HEK293 (cell line): ENCODE measurements around the gene PKLR.

ENCODE experiments used
- CTCF ChIA-PET: fragments of 350-600 bp; formaldehyde crosslinking; extraction: SDS; loops from one replicate; lab custom pipeline; 2021; ENCODE audit warnings: antibody characterized with exemption; lab: Yijun Ruan, JAX
- POLR2A ChIA-PET: fragments of 300-600 bp; formaldehyde crosslinking; extraction: SDS; loops from one replicate; lab custom pipeline; 2020; ENCODE audit warnings: antibody characterized with exemption, inconsistent platforms; lab: Yijun Ruan, JAX
- H3K27ac ChIP-seq: fragments of 200-500 bp; sonication (Bioruptor generic); 2 replicates; pipeline ENCODE4 v1.5.1; 2014; ENCODE audit warnings: low read depth, low read length, control low read depth, inconsistent platforms; ENCODE audit errors: extremely low read depth
- H3K36me3 ChIP-seq, 2 experiments: fragments of 200-500 bp in 1 of 2; sonication (Bioruptor generic) in 1 of 2; 1 replicate in 1 of 2; 2 replicates in 1 of 2; pipeline ENCODE4 v1.5.1; 2014 to 2017; ENCODE audit warnings: inconsistent platforms in 2 of 2, low read length in 2 of 2; ENCODE audit not compliant: control insufficient read depth in 2 of 2, insufficient read depth in 1 of 2
- H3K4me1 ChIP-seq: fragments of 200-500 bp; sonication (Bioruptor generic); 2 replicates; pipeline ENCODE4 v1.5.1; 2014; ENCODE audit warnings: mild to moderate bottlenecking, low read length, inconsistent platforms; ENCODE audit not compliant: control insufficient read depth, insufficient read depth
- H3K4me3 ChIP-seq: 2 replicates; pipeline ENCODE4 v1.5.1; 2011; ENCODE audit warnings: low read depth, mild to moderate bottlenecking, control low read depth, low read length, moderate library complexity
- H3K9me3 ChIP-seq: fragments of 200-500 bp; sonication (Bioruptor generic); 2 replicates; pipeline ENCODE4 v1.5.1; 2014; ENCODE audit warnings: low read depth, low read length, inconsistent platforms; ENCODE audit not compliant: control insufficient read depth, insufficient read depth
- EGR2 ChIP-seq: fragments of 450-650 bp; formaldehyde crosslinking; IDR thresholded peaks from 2 replicates; pipeline ENCODE4 v1.5.1; 2016; ENCODE audit warnings: low read depth, missing biosample characterization, missing genetic modification characterization
- GLIS1 ChIP-seq: fragments of 450-650 bp; formaldehyde crosslinking; IDR thresholded peaks from 2 replicates; pipeline ENCODE4 v1.5.1; 2016; ENCODE audit warnings: missing biosample characterization, missing genetic modification characterization
- HOXC10 ChIP-seq: sonication (generic); formaldehyde crosslinking; IDR thresholded peaks from 2 replicates; pipeline ENCODE4 v1.8.1; 2023; ENCODE audit warnings: mild to moderate bottlenecking, missing genetic modification reagents
- KLF7 ChIP-seq: fragments of 450-650 bp; formaldehyde crosslinking; IDR thresholded peaks from 2 replicates; pipeline ENCODE4 v1.5.1; 2016; ENCODE audit warnings: missing biosample characterization, missing genetic modification characterization, borderline replicate concordance
- TRIM28 ChIP-seq: IDR thresholded peaks from 2 replicates; pipeline ENCODE4 v1.6.1; 2011; ENCODE audit warnings: low read length, control low read depth, borderline replicate concordance
- ZFP3 ChIP-seq: fragments of 450-650 bp; formaldehyde crosslinking; IDR thresholded peaks from 2 replicates; pipeline ENCODE4 v1.5.1; 2016; ENCODE audit warnings: low read depth, missing biosample characterization, missing genetic modification characterization
- ZNF112 ChIP-seq: fragments of 450-650 bp; formaldehyde crosslinking; IDR thresholded peaks from 2 replicates; pipeline ENCODE4 v1.5.0; 2017; ENCODE audit warnings: missing biosample characterization, missing genetic modification characterization
- ZNF140 ChIP-seq: fragments of 450-650 bp; formaldehyde crosslinking; IDR thresholded peaks from 2 replicates; pipeline ENCODE4 v1.5.1; 2016; ENCODE audit warnings: missing biosample characterization, missing genetic modification characterization
- ZNF169 ChIP-seq: fragments of 450-650 bp; formaldehyde crosslinking; IDR thresholded peaks from 2 replicates; pipeline ENCODE4 v1.5.1; 2016; ENCODE audit warnings: missing biosample characterization, missing genetic modification characterization
- ZNF211 ChIP-seq: fragments of 450-650 bp; formaldehyde crosslinking; IDR thresholded peaks from 2 replicates; pipeline ENCODE4 v1.5.1; 2016; ENCODE audit warnings: low read depth, missing biosample characterization, missing genetic modification characterization
- ZNF335 ChIP-seq: fragments of 450-650 bp; formaldehyde crosslinking; conservative IDR thresholded peaks from 2 replicates; pipeline ENCODE4 v1.5.1; 2016; ENCODE audit warnings: missing biosample characterization, missing genetic modification characterization
- ZNF366 ChIP-seq: fragments of 450-650 bp; formaldehyde crosslinking; conservative IDR thresholded peaks from 2 replicates; pipeline ENCODE4 v1.5.1; 2016; ENCODE audit warnings: missing biosample characterization, missing genetic modification characterization
- ZNF37A ChIP-seq: fragments of 450-650 bp; IDR thresholded peaks from 2 replicates; pipeline ENCODE4 v1.5.1; 2018; ENCODE audit warnings: missing biosample characterization, missing genetic modification characterization
- ZNF404 ChIP-seq: fragments of 450-650 bp; formaldehyde crosslinking; IDR thresholded peaks from 2 replicates; pipeline ENCODE4 v1.5.1; 2017; ENCODE audit warnings: missing biosample characterization, missing genetic modification characterization
- ZNF501 ChIP-seq: fragments of 450-650 bp; formaldehyde crosslinking; IDR thresholded peaks from 2 replicates; pipeline ENCODE4 v1.5.1; 2016; ENCODE audit warnings: missing biosample characterization, missing genetic modification characterization
- ZNF514 ChIP-seq: fragments of 450-650 bp; formaldehyde crosslinking; IDR thresholded peaks from 2 replicates; pipeline ENCODE4 v1.5.1; 2016; ENCODE audit warnings: missing biosample characterization, missing genetic modification characterization
- ZNF529 ChIP-seq: fragments of 450-650 bp; formaldehyde crosslinking; IDR thresholded peaks from 2 replicates; pipeline ENCODE4 v1.5.1; 2017; ENCODE audit warnings: missing genetic modification characterization, missing biosample characterization; ENCODE audit not compliant: insufficient replicate concordance
- ZNF530 ChIP-seq: fragments of 450-650 bp; formaldehyde crosslinking; IDR thresholded peaks from 2 replicates; pipeline ENCODE4 v1.5.1; 2016; ENCODE audit warnings: low read depth, missing biosample characterization, missing genetic modification characterization
- ZNF544 ChIP-seq: fragments of 450-650 bp; formaldehyde crosslinking; IDR thresholded peaks from 2 replicates; pipeline ENCODE4 v1.5.0; 2017; ENCODE audit warnings: missing biosample characterization, missing genetic modification characterization
- ZNF561 ChIP-seq: fragments of 450-650 bp; IDR thresholded peaks from 2 replicates; pipeline ENCODE4 v1.5.1; 2018; ENCODE audit warnings: missing biosample characterization, missing genetic modification characterization, borderline replicate concordance
- ZNF623 ChIP-seq: fragments of 450-650 bp; formaldehyde crosslinking; IDR thresholded peaks from 2 replicates; pipeline ENCODE4 v1.5.1; 2016; ENCODE audit warnings: missing biosample characterization, missing genetic modification characterization
- ZNF629 ChIP-seq: fragments of 450-650 bp; formaldehyde crosslinking; IDR thresholded peaks from 2 replicates; pipeline ENCODE4 v1.5.1; 2017; ENCODE audit warnings: missing biosample characterization, missing genetic modification characterization
- ZNF658 ChIP-seq: fragments of 450-650 bp; formaldehyde crosslinking; IDR thresholded peaks from 2 replicates; pipeline ENCODE4; 2016; ENCODE audit warnings: missing biosample characterization, missing genetic modification characterization
- TF ChIP-seq, protein P1 (sequence below): fragments of 450-650 bp; formaldehyde crosslinking; IDR thresholded peaks from 2 replicates; pipeline ENCODE4 v1.5.1; 2016; ENCODE audit warnings: missing biosample characterization, missing genetic modification characterization
- TF ChIP-seq, protein P2 (sequence below): fragments of 450-650 bp; formaldehyde crosslinking; IDR thresholded peaks from 2 replicates; pipeline ENCODE4 v1.5.1; 2016; ENCODE audit warnings: missing biosample characterization, missing genetic modification characterization, low read depth
- TF ChIP-seq, protein P3 (sequence below): fragments of 450-650 bp; formaldehyde crosslinking; IDR thresholded peaks from 2 replicates; pipeline ENCODE4 v1.5.1; 2017; ENCODE audit warnings: missing biosample characterization, missing genetic modification characterization
- TF ChIP-seq, protein P4 (sequence below): fragments of 450-650 bp; formaldehyde crosslinking; IDR thresholded peaks from 2 replicates; pipeline ENCODE4 v1.5.1; 2016; ENCODE audit warnings: missing biosample characterization, missing genetic modification characterization
- TF ChIP-seq, protein P5 (sequence below): IDR thresholded peaks from 2 replicates; pipeline ENCODE4 v1.6.1; 2011; ENCODE audit warnings: mild to moderate bottlenecking, low read depth, low read length, borderline replicate concordance

PKLR gene

DNA sequence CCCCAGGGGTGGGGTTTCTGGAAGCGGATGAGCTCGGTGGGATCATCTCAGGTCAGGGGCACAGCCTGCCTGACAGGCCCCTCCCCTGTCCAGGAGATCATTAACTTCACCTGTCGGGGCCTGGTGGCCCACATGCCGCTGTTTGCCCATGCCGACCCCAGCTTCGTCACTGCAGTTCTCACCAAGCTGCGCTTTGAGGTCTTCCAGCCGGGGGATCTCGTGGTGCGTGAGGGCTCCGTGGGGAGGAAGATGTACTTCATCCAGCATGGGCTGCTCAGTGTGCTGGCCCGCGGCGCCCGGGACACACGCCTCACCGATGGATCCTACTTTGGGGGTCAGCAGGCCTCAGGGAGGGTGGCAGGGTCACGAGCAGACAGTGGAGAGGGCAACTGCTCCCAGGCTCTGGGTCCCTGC is 15.6 kb downstream of the PKLR start:
- no peak overlapping the region for H3K27ac ChIP-seq
- H3K36me3 ChIP-seq, result peaks cover 0 to 19% of the 10 kb centered on the region in 2 experiments; a peak in 1 of 3 replicates
- TF ChIP-seq, protein P1, sequence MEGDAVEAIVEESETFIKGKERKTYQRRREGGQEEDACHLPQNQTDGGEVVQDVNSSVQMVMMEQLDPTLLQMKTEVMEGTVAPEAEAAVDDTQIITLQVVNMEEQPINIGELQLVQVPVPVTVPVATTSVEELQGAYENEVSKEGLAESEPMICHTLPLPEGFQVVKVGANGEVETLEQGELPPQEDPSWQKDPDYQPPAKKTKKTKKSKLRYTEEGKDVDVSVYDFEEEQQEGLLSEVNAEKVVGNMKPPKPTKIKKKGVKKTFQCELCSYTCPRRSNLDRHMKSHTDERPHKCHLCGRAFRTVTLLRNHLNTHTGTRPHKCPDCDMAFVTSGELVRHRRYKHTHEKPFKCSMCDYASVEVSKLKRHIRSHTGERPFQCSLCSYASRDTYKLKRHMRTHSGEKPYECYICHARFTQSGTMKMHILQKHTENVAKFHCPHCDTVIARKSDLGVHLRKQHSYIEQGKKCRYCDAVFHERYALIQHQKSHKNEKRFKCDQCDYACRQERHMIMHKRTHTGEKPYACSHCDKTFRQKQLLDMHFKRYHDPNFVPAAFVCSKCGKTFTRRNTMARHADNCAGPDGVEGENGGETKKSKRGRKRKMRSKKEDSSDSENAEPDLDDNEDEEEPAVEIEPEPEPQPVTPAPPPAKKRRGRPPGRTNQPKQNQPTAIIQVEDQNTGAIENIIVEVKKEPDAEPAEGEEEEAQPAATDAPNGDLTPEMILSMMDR, result no peak
- TF ChIP-seq TRIM28 (no peak), ZNF501 (tag by site-specific recombination) (no peak), ZNF335 (no peak), ZNF169 (tag by site-specific recombination) (no peak), ZNF544 (tag by site-specific recombination) (no peak), ZNF623 (tag by site-specific recombination) (no peak), ZNF140 (tag by site-specific recombination) (no peak), ZNF561 (no peak), KLF7 (tag by site-specific recombination) (no peak), ZFP3 (no peak)
- ChIA-PET CTCF (interaction anchor here (0.7 to 0.8 kb wide), 2 partner anchors 22 to 371 kb away, joined by 3 read pairs; no protein-coding TSS in a partner anchor), POLR2A (no interaction called here)
- H3K4me3 ChIP-seq, result no peak overlapping the region
- H3K9me3 ChIP-seq, result no peaks in the 10 kb centered on the region
- no peaks in the 10 kb centered on the region for H3K4me1 ChIP-seq

DNA sequence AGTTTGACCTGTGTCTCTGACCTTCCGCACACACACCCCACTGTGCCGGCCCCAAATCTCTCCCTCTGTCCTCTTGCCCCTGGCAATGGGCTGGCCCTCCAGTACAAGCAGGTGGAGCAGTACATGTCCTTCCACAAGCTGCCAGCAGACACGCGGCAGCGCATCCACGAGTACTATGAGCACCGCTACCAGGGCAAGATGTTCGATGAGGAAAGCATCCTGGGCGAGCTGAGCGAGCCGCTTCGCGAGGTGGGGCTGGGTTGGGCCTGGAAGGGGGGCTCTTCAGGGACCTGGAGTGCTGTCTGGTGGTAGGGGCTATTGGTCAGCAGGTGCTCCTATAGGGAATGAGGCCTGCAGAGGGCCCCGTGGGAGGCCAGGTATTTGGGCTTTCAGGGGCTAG is 16.2 kb downstream of the PKLR start:
- TF ChIP-seq ZNF404 (no peak), ZNF37A (no peak), ZNF211 (tag by site-specific recombination) (no peak), GLIS1 (tag by site-specific recombination) (no peak), ZNF529 (tag by site-specific recombination) (no peak), ZNF112 (no peak), ZNF658 (tag by site-specific recombination) (no peak), ZNF629 (tag by site-specific recombination) (no peak), ZNF530 (no peak), ZNF514 (tag by site-specific recombination) (no peak), HOXC10 (no peak), ZNF366 (no peak), EGR2 (tag by site-specific recombination) (no peak)
- TF ChIP-seq, protein P2, sequence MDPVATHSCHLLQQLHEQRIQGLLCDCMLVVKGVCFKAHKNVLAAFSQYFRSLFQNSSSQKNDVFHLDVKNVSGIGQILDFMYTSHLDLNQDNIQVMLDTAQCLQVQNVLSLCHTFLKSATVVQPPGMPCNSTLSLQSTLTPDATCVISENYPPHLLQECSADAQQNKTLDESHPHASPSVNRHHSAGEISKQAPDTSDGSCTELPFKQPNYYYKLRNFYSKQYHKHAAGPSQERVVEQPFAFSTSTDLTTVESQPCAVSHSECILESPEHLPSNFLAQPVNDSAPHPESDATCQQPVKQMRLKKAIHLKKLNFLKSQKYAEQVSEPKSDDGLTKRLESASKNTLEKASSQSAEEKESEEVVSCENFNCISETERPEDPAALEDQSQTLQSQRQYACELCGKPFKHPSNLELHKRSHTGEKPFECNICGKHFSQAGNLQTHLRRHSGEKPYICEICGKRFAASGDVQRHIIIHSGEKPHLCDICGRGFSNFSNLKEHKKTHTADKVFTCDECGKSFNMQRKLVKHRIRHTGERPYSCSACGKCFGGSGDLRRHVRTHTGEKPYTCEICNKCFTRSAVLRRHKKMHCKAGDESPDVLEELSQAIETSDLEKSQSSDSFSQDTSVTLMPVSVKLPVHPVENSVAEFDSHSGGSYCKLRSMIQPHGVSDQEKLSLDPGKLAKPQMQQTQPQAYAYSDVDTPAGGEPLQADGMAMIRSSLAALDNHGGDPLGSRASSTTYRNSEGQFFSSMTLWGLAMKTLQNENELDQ (tag by site-specific recombination), result no peak
- TF ChIP-seq, protein P3, sequence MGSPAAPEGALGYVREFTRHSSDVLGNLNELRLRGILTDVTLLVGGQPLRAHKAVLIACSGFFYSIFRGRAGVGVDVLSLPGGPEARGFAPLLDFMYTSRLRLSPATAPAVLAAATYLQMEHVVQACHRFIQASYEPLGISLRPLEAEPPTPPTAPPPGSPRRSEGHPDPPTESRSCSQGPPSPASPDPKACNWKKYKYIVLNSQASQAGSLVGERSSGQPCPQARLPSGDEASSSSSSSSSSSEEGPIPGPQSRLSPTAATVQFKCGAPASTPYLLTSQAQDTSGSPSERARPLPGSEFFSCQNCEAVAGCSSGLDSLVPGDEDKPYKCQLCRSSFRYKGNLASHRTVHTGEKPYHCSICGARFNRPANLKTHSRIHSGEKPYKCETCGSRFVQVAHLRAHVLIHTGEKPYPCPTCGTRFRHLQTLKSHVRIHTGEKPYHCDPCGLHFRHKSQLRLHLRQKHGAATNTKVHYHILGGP (tag by site-specific recombination), result no peak
- TF ChIP-seq, protein P4, sequence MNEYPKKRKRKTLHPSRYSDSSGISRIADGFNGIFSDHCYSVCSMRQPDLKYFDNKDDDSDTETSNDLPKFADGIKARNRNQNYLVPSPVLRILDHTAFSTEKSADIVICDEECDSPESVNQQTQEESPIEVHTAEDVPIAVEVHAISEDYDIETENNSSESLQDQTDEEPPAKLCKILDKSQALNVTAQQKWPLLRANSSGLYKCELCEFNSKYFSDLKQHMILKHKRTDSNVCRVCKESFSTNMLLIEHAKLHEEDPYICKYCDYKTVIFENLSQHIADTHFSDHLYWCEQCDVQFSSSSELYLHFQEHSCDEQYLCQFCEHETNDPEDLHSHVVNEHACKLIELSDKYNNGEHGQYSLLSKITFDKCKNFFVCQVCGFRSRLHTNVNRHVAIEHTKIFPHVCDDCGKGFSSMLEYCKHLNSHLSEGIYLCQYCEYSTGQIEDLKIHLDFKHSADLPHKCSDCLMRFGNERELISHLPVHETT (tag by site-specific recombination), result no peak
- TF ChIP-seq, protein P5, sequence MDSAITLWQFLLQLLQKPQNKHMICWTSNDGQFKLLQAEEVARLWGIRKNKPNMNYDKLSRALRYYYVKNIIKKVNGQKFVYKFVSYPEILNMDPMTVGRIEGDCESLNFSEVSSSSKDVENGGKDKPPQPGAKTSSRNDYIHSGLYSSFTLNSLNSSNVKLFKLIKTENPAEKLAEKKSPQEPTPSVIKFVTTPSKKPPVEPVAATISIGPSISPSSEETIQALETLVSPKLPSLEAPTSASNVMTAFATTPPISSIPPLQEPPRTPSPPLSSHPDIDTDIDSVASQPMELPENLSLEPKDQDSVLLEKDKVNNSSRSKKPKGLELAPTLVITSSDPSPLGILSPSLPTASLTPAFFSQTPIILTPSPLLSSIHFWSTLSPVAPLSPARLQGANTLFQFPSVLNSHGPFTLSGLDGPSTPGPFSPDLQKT, result no peak
- Histone ChIP-seq H3K4me3 (no peak overlapping the region), H3K27ac (no peak overlapping the region), H3K4me1 (no peaks in the 10 kb centered on the region), H3K36me3 (peaks cover 0 to 19% of the 10 kb centered on the region in 2 experiments; a peak in 1 of 3 replicates), H3K9me3 (no peaks in the 10 kb centered on the region)
- ChIA-PET POLR2A (no interaction called here), CTCF (no interaction called here)
